ENCODE measurements around the gene ZNF311.
"Not testable (repeated sequence)": the region's sequence is repeated elsewhere in the genome, so short reads cannot be mapped to it uniquely, and the experiment has no call there.

ZNF311 gene

DNA sequence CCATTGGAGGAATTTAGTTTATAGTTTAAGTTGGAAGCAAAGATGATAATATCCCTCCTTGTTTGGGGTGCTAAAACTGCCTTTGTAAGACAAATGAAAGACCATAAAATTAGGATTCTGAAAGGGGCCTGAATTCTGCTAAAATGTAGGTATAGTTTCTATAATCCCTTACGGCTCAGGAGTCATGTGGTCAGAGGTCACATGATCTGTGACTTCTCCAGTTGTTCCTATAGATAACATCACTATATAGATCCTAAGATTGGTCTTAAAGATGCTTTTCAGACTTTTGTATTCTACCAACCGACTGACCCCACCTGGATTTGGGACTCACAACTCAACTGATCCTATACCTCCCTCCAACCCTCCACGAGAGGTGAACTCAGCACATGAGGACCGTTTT lies 36.6 kb downstream of the ZNF311 start:
- Histone ChIP-seq H3K36me3 (ENCODE audit: control insufficient read depth in 1 of 2, insufficient read depth in 2 of 2, low read length in 2 of 2) (peaks cover 0 to 2% of the 10 kb centered on the region in 2 experiments), H3K23ac (ENCODE audit: low read length) (no peak overlapping the region), H3K79me2 (ENCODE audit: control insufficient read depth, insufficient read depth, low read length, poor library complexity) (no peaks in the 10 kb centered on the region), H3K9me3 (ENCODE audit: insufficient read depth, low read depth, low read length) (peaks cover 8% of the 10 kb centered on the region), H2AFZ (ENCODE audit: insufficient read depth, low read length, poor library complexity) (no peak overlapping the region), H4K12ac (ENCODE audit: low read depth, low read length) (no peak overlapping the region), H3K4me3 (ENCODE audit: low read depth, low read length) (no peak overlapping the region), H3K4ac (ENCODE audit: low read depth, low read length) (no peak overlapping the region), H3K4me2 (ENCODE audit: low read length) (no peak overlapping the region), H3K27ac (ENCODE audit: low read depth, low read length) (no peak overlapping the region), H2AK5ac (ENCODE audit: low read length) (no peak overlapping the region), H2BK120ac (ENCODE audit: insufficient read depth, low read length, poor library complexity) (no peak overlapping the region), H3K79me1 (ENCODE audit: low read length) (no peaks in the 10 kb centered on the region), H2BK5ac (ENCODE audit: low read depth, low read length, poor library complexity) (no peak overlapping the region), H2BK12ac (ENCODE audit: low read length) (no peak overlapping the region), H4K8ac (ENCODE audit: low read depth, low read length) (no peak overlapping the region), H3K4me1 (ENCODE audit: control insufficient read depth in 1 of 2, insufficient read depth in 2 of 2, low read length in 2 of 2) (peaks cover 0 to 2% of the 10 kb centered on the region in 2 experiments), H3K9ac (ENCODE audit: low read length) (no peak overlapping the region), H3K14ac (ENCODE audit: low read length) (no peak overlapping the region), H3K18ac (ENCODE audit: low read length) (no peak overlapping the region), H3K27me3 (ENCODE audit: insufficient read depth, low read length) (no peaks in the 10 kb centered on the region), H4K91ac (ENCODE audit: low read depth, low read length) (no peak overlapping the region)
- DNase-seq, result no peak
- WGBS (ENCODE audit: extremely low coverage, insufficient coverage, insufficient read length), result no CpG with 5 or more reads among the region's 4 CpGs

DNA sequence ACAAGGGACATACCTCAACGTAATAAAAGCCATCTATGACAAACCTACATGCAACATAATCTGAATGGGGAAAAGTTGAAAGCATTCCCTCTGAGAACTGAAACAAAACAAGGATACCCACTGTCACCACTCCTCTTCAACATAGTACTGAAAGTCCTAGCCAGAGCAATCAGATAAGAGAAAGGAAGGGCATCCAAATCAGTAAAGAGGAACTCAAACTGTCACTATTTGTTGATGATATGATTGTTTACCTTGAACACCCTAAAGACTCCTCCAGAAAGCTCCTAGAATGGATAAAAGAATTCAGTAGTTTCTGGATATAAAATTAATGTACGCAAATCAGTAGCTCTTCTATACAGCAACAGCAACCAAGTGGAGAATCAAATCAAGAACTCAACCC lies 39.4 kb downstream of the ZNF311 start:
- H3K4me3 ChIP-seq (ENCODE audit: low read depth, low read length), result no peak overlapping the region
- no peaks in the 10 kb centered on the region for H3K79me1 ChIP-seq (ENCODE audit: low read length)
- DNase-seq, result no peak
- H3K4me1 ChIP-seq (ENCODE audit: control insufficient read depth in 1 of 2, insufficient read depth in 2 of 2, low read length in 2 of 2), result peaks cover 0 to 8% of the 10 kb centered on the region in 2 experiments
- H4K8ac ChIP-seq (ENCODE audit: low read depth, low read length), result no peak overlapping the region
- H2BK120ac ChIP-seq (ENCODE audit: insufficient read depth, low read length, poor library complexity), result no peak overlapping the region
- peaks cover 8% of the 10 kb centered on the region for H3K9me3 ChIP-seq (ENCODE audit: insufficient read depth, low read depth, low read length)
- H2BK12ac ChIP-seq (ENCODE audit: low read length), result no peak overlapping the region
- no peaks in the 10 kb centered on the region for H3K79me2 ChIP-seq (ENCODE audit: control insufficient read depth, insufficient read depth, low read length, poor library complexity)
- WGBS (ENCODE audit: extremely low coverage, insufficient coverage, insufficient read length), result no CpG with 5 or more reads among the region's 2 CpGs
- H3K4ac ChIP-seq (ENCODE audit: low read depth, low read length), result no peak overlapping the region
- H2AK5ac ChIP-seq (ENCODE audit: low read length), result no peak overlapping the region
- peaks cover 0 to 2% of the 10 kb centered on the region in 2 experiments for H3K36me3 ChIP-seq (ENCODE audit: control insufficient read depth in 1 of 2, insufficient read depth in 2 of 2, low read length in 2 of 2)
- no peak overlapping the region for H3K27ac ChIP-seq (ENCODE audit: low read depth, low read length)
- no peak overlapping the region for H3K18ac ChIP-seq (ENCODE audit: low read length)
- no peak overlapping the region for H3K23ac ChIP-seq (ENCODE audit: low read length)
- no peaks in the 10 kb centered on the region for H3K27me3 ChIP-seq (ENCODE audit: insufficient read depth, low read length)
- H3K14ac ChIP-seq (ENCODE audit: low read length), result no peak overlapping the region
- no peak overlapping the region for H2AFZ ChIP-seq (ENCODE audit: insufficient read depth, low read length, poor library complexity)
- no peak overlapping the region for H3K4me2 ChIP-seq (ENCODE audit: low read length)
- H4K12ac ChIP-seq (ENCODE audit: low read depth, low read length), result no peak overlapping the region
- no peak overlapping the region for H3K9ac ChIP-seq (ENCODE audit: low read length)
- no peak overlapping the region for H2BK5ac ChIP-seq (ENCODE audit: low read depth, low read length, poor library complexity)
- no peak overlapping the region for H4K91ac ChIP-seq (ENCODE audit: low read depth, low read length)

DNA sequence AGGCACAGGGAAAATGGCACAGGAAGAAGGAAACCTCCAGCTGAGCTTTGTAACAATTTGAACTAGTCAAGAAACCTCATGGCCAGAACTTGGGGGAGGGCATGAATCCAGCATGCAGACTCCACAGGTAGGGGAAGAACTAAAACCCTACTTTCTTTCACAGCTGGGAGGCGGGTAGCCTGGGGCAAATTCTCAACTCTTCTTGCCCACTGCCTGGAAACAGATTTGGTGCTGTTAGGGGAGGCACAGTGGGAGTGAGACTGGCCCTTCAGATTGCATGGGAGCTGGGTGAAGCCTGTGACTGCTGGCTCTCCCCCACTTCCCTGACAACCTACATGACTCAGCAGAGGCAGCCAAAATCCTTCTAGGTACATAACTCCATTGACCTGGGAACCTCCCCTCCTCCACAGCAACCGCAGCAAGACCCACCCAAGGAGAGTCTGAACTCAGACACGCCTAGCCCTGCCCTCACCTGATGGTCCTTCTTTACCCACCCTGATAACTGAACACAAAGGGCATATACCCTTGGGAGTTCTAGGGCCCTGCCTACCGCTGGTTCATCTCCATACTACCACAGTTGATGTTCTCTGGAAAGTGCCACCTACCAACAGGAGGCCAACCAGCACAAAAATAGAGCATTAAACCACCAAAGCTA lies 44.1 kb downstream of the ZNF311 start:
- Histone ChIP-seq H3K79me1 (ENCODE audit: low read length) (no peaks in the 10 kb centered on the region), H4K8ac (ENCODE audit: low read depth, low read length) (peak overlapping the region; percentile 30), H2BK5ac (ENCODE audit: low read depth, low read length, poor library complexity) (no peak overlapping the region), H3K23ac (ENCODE audit: low read length) (no peak overlapping the region), H3K14ac (ENCODE audit: low read length) (no peak overlapping the region), H3K27me3 (ENCODE audit: insufficient read depth, low read length) (no peaks in the 10 kb centered on the region), H3K36me3 (ENCODE audit: control insufficient read depth in 1 of 2, insufficient read depth in 2 of 2, low read length in 2 of 2) (no peaks in the 10 kb centered on the region), H3K27ac (ENCODE audit: low read depth, low read length) (no peak overlapping the region), H4K91ac (ENCODE audit: low read depth, low read length) (no peak overlapping the region), H4K12ac (ENCODE audit: low read depth, low read length) (no peak overlapping the region), H3K4me2 (ENCODE audit: low read length) (no peak overlapping the region), H3K4me3 (ENCODE audit: low read depth, low read length) (no peak overlapping the region), H3K9me3 (ENCODE audit: insufficient read depth, low read depth, low read length) (no peaks in the 10 kb centered on the region), H3K9ac (ENCODE audit: low read length) (no peak overlapping the region), H3K4ac (ENCODE audit: low read depth, low read length) (no peak overlapping the region), H2AK5ac (ENCODE audit: low read length) (no peak overlapping the region), H2BK120ac (ENCODE audit: insufficient read depth, low read length, poor library complexity) (no peak overlapping the region), H2AFZ (ENCODE audit: insufficient read depth, low read length, poor library complexity) (no peak overlapping the region), H3K79me2 (ENCODE audit: control insufficient read depth, insufficient read depth, low read length, poor library complexity) (no peaks in the 10 kb centered on the region), H3K18ac (ENCODE audit: low read length) (no peak overlapping the region), H2BK12ac (ENCODE audit: low read length) (no peak overlapping the region), H3K4me1 (ENCODE audit: control insufficient read depth in 1 of 2, insufficient read depth in 2 of 2, low read length in 2 of 2) (peaks cover 0 to 6% of the 10 kb centered on the region in 2 experiments)
- no peak for DNase-seq
- WGBS (ENCODE audit: extremely low coverage, insufficient coverage, insufficient read length), result no CpG with 5 or more reads among the region's 4 CpGs

DNA sequence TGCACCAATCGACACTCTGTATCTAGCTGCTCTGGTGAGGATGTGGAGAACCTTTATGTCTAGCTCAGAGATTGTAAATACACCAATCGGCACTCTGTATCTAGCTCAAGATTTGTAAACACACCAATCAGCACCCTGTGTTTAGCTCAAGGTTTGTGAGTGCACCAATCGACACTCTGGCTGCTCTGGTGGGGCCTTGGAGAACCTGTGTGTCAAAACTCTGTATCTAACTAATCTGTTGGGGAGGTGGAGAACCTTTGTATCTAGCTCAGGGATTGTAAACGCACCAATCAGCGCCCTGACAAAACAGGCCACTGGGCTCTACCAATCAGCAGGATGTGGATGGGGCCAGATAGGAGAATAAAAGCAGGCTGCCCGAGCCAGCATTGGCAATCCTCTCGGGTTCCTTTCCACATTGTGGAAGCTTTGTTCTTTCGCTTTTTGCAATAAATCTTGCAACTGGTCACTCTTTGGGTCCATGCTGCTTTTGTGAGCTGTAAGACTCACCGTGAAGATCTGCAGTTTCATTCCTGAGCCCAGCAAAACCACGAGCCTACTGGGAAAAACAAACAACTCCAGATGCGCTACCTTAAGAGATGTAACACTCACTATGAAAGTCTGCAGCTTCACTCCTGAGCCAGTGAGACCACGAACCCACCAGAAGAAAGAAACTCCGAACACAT lies 46.4 kb downstream of the ZNF311 start:
- not testable (repeated sequence) for H2AK5ac ChIP-seq (ENCODE audit: low read length); H4K8ac ChIP-seq (ENCODE audit: low read depth, low read length); H3K79me1 ChIP-seq (ENCODE audit: low read length); H3K4ac ChIP-seq (ENCODE audit: low read depth, low read length); H3K9me3 ChIP-seq (ENCODE audit: insufficient read depth, low read depth, low read length); H3K4me1 ChIP-seq (ENCODE audit: control insufficient read depth in 1 of 2, insufficient read depth in 2 of 2, low read length in 2 of 2); H3K23ac ChIP-seq (ENCODE audit: low read length); H2BK5ac ChIP-seq (ENCODE audit: low read depth, low read length, poor library complexity); H3K9ac ChIP-seq (ENCODE audit: low read length); H3K36me3 ChIP-seq (ENCODE audit: control insufficient read depth in 1 of 2, insufficient read depth in 2 of 2, low read length in 2 of 2); H3K18ac ChIP-seq (ENCODE audit: low read length); H3K27me3 ChIP-seq (ENCODE audit: insufficient read depth, low read length); H3K79me2 ChIP-seq (ENCODE audit: control insufficient read depth, insufficient read depth, low read length, poor library complexity); DNase-seq; H3K27ac ChIP-seq (ENCODE audit: low read depth, low read length); H2BK12ac ChIP-seq (ENCODE audit: low read length); H4K91ac ChIP-seq (ENCODE audit: low read depth, low read length); H4K12ac ChIP-seq (ENCODE audit: low read depth, low read length); H3K4me2 ChIP-seq (ENCODE audit: low read length); H2AFZ ChIP-seq (ENCODE audit: insufficient read depth, low read length, poor library complexity); H2BK120ac ChIP-seq (ENCODE audit: insufficient read depth, low read length, poor library complexity); H3K4me3 ChIP-seq (ENCODE audit: low read depth, low read length); H3K14ac ChIP-seq (ENCODE audit: low read length)
- no CpG with 5 or more reads among the region's 13 CpGs for WGBS (ENCODE audit: extremely low coverage, insufficient coverage, insufficient read length)

All from trophoblast cell (in vitro differentiated cells and primary cell).